A549 treated with CpdA at 1 μM for 4 hours (cell line): ENCODE measurements around the gene SLC1A7. TPM values are rescaled to one million over a fixed set of nuclear protein-coding genes. Genes with fewer than 3 reads are reported as not detected.

Source experiments
- total RNA-seq: library from RNA; stranded (reverse); fragments of 200-300 nt; extraction: Qiagen RNA extraction; gene quantifications from 5 replicates; pipeline ENCODE4 v1.2.3, GENCODE V29; 2022; ENCODE audit warnings: low read depth

Gene SLC1A7
- total RNA-seq = 0.02 to 0.06 TPM in 2 of 5 replicates, not detected in the others

GRCh38 chr1:53142226-53142853 is at the start of gene SLC1A7:
Gene SLC1A7, minus strand, starts transcription at chr1:53142638. Its CDS starts 189 bp downstream, at chr1:53142449.

GRCh38 chr1:53061859-53062707 is 80.4 kb downstream of the SLC1A7 start, which contains the start of gene PODN:
Gene PODN, plus strand, starts transcription at chr1:53062213. Its CDS starts 7,643 bp downstream, at chr1:53069856.

Other genes starting within 250 kb of the SLC1A7 start
- 8.5 to 13.2 TPM (median 10.1 TPM) in 5 replicates for gene ECHDC2, start 220.9 kb downstream of the SLC1A7 start, total RNA-seq
- 44.9 to 68.4 TPM (median 52.3 TPM) in 5 replicates for gene SCP2, start 215.4 kb downstream of the SLC1A7 start, total RNA-seq
- 0.02 TPM in 1 of 5 replicates, not detected in the others for gene PODN, start 80.4 kb downstream of the SLC1A7 start, total RNA-seq
- gene CPT2, start 54.2 kb upstream of the SLC1A7 start, total RNA-seq = 7.6 to 10.0 TPM (median 8.9 TPM) in 5 replicates
- gene CZIB, start 78.0 kb upstream of the SLC1A7 start, total RNA-seq = 26.2 to 32.3 TPM (median 29.8 TPM) in 5 replicates
- gene MAGOH, start 95.9 kb upstream of the SLC1A7 start, total RNA-seq = 64.2 to 92.5 TPM (median 70.2 TPM) in 5 replicates
- gene LRP8, start 185.4 kb upstream of the SLC1A7 start, total RNA-seq = 37.8 to 49.7 TPM (median 46.0 TPM) in 5 replicates